ENCODE results near the gene PHF21A.

DNA sequence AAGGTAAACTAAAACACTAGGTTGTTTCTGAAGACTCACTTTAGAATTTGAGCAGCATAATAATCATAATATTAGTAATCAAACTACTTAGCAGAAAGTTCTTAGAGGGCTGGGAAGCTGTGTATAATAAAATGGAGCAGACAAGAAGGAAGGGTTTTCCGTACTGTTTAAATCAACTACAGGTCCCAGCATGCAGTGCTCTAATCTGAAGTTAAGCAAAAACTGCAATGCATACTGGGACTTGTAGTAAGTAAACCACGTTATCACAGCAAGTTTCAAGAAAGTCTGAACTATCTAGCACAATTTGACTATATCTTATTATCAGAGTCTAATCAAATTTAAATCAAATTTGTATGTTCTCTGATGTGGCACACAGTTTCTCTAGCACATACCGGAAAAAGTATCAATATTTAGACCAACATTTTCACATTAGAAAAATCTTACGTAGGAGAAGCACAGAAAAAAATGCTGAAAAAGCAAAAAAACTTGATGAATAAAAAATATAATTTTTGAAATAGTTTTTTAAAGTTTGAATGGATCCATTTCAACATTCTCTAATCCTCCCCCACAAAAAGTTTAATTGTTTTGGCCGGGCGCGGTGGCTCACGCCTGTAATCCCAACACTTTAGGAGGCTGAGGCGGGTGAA is 8.2 kb downstream of the PHF21A start:
- TF ChIP-seq, protein P1, sequence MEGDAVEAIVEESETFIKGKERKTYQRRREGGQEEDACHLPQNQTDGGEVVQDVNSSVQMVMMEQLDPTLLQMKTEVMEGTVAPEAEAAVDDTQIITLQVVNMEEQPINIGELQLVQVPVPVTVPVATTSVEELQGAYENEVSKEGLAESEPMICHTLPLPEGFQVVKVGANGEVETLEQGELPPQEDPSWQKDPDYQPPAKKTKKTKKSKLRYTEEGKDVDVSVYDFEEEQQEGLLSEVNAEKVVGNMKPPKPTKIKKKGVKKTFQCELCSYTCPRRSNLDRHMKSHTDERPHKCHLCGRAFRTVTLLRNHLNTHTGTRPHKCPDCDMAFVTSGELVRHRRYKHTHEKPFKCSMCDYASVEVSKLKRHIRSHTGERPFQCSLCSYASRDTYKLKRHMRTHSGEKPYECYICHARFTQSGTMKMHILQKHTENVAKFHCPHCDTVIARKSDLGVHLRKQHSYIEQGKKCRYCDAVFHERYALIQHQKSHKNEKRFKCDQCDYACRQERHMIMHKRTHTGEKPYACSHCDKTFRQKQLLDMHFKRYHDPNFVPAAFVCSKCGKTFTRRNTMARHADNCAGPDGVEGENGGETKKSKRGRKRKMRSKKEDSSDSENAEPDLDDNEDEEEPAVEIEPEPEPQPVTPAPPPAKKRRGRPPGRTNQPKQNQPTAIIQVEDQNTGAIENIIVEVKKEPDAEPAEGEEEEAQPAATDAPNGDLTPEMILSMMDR (IDR thresholded peaks at IDR 0.05; ENCODE audit: borderline replicate concordance, extremely low read depth, low read length, poor library complexity, severe bottlenecking): no peak
- no peak for TF ChIP-seq EZH2 (IDR thresholded peaks at IDR 0.05; ENCODE audit: borderline replicate concordance, low read depth, low read length, severe bottlenecking)

Measured in DND-41 (cell line).